SJSA1 (cell line): ENCODE measurements around the gene FOXN3. TPM values are rescaled to one million over a fixed set of nuclear protein-coding genes. Genes with fewer than 3 reads are reported as not detected.

ENCODE experiments used
- DNase-seq, 2 experiments: peaks; one replicate each; pipeline ENCODE4 v3.0.0-alpha.2; 2015 to 2020; ENCODE audit warnings: low spot score in 2 of 2, low read depth in 1 of 2
- H3K27ac ChIP-seq: fragments of 250-450 bp; sonication (Bioruptor Pico); 2 replicates; pipeline ENCODE4 v1.5.1; 2020; ENCODE audit warnings: mild to moderate bottlenecking, moderate library complexity
- H3K27me3 ChIP-seq: fragments of 250-450 bp; sonication (Bioruptor Pico); replicated peaks from 2 replicates; pipeline ENCODE4 v1.5.1; 2020; ENCODE audit warnings: mild to moderate bottlenecking, moderate library complexity
- H3K36me3 ChIP-seq: fragments of 250-450 bp; sonication (Bioruptor Pico); 2 replicates; pipeline ENCODE4 v1.5.1; 2020; ENCODE audit warnings: mild to moderate bottlenecking
- H3K4me1 ChIP-seq: fragments of 250-450 bp; sonication (Bioruptor Pico); replicated peaks from 2 replicates; pipeline ENCODE4 v1.6.1; 2021; ENCODE audit warnings: mild to moderate bottlenecking
- H3K4me3 ChIP-seq: fragments of 250-450 bp; sonication (Bioruptor Pico); 2 replicates; pipeline ENCODE4 v1.5.1; 2020; ENCODE audit warnings: mild to moderate bottlenecking
- H3K9me3 ChIP-seq: fragments of 250-450 bp; sonication (Bioruptor Pico); replicated peaks from 2 replicates; pipeline ENCODE4 v1.5.1; 2020; ENCODE audit warnings: mild to moderate bottlenecking
- total RNA-seq: library from RNA; depleted of rRNA; stranded (reverse); fragments of >200 nt; shearing (Covaris generic); gene quantifications from 2 replicates; pipeline ENCODE4 v1.2.3, GENCODE V29; 2014

Gene FOXN3
- total RNA-seq, 1 experiment from 2014 or later, result 31.0 TPM

- no peak for DNase-seq
- H3K36me3 ChIP-seq, result no peaks in the 10 kb centered on the region
- H3K4me1 ChIP-seq, result no peaks in the 10 kb centered on the region
- H3K27ac ChIP-seq, result no peak overlapping the region
- H3K4me3 ChIP-seq, result no peak overlapping the region
- 0 out of 2 replicates have a peak, but pooled peaks cover 5% of the 10 kb centered on the region for H3K27me3 ChIP-seq
- H3K9me3 ChIP-seq, result no peaks in the 10 kb centered on the region
These were observed 273.4 kb downstream of the FOXN3 start for GRCh38 chr14:89143595-89143994.

DNA sequence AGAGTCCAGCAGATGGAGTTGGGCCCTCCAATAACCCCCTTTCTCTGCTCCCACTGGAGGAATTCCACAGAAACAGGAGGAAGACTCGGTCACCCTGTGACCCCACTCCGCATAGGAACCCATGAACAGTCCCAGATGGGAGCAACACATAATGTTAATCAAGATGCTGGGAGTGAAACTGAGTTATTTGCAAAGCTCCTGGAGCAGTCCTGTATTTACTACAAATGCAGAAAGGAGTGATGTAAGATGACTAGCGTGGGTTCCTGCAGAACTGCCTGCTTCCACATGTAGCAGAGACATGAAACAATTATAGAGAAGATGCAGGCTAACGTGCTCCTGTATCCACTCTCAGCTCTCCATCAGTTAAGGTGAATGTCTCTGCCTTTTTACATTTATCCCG, 274.7 kb downstream of the FOXN3 start:
- no peak overlapping the region for H3K27ac ChIP-seq
- 0 out of 2 replicates have a peak, but pooled peaks cover 5% of the 10 kb centered on the region for H3K27me3 ChIP-seq
- peaks cover 8% of the 10 kb centered on the region for H3K4me1 ChIP-seq
- H3K9me3 ChIP-seq, result no peaks in the 10 kb centered on the region
- no peak overlapping the region for H3K4me3 ChIP-seq
- DNase-seq, result no peak
- no peaks in the 10 kb centered on the region for H3K36me3 ChIP-seq

GRCh38 chr14:89141862-89142261, 275.2 kb downstream of the FOXN3 start:
- Histone ChIP-seq H3K4me1 (peaks cover 11% of the 10 kb centered on the region), H3K9me3 (no peaks in the 10 kb centered on the region), H3K4me3 (no peak overlapping the region), H3K36me3 (no peaks in the 10 kb centered on the region), H3K27ac (no peak overlapping the region), H3K27me3 (0 out of 2 replicates have a peak, but pooled peaks cover 5% of the 10 kb centered on the region)
- no peak for DNase-seq

GRCh38 chr14:89140326-89140725, 276.7 kb downstream of the FOXN3 start:
- 0 out of 2 replicates have a peak, but pooled peaks cover 5% of the 10 kb centered on the region for H3K27me3 ChIP-seq
- no peak overlapping the region for H3K4me3 ChIP-seq
- no peak overlapping the region for H3K27ac ChIP-seq
- peaks cover 11% of the 10 kb centered on the region for H3K4me1 ChIP-seq
- H3K9me3 ChIP-seq, result no peaks in the 10 kb centered on the region
- DNase-seq, result no peak
- H3K36me3 ChIP-seq, result no peaks in the 10 kb centered on the region

DNA sequence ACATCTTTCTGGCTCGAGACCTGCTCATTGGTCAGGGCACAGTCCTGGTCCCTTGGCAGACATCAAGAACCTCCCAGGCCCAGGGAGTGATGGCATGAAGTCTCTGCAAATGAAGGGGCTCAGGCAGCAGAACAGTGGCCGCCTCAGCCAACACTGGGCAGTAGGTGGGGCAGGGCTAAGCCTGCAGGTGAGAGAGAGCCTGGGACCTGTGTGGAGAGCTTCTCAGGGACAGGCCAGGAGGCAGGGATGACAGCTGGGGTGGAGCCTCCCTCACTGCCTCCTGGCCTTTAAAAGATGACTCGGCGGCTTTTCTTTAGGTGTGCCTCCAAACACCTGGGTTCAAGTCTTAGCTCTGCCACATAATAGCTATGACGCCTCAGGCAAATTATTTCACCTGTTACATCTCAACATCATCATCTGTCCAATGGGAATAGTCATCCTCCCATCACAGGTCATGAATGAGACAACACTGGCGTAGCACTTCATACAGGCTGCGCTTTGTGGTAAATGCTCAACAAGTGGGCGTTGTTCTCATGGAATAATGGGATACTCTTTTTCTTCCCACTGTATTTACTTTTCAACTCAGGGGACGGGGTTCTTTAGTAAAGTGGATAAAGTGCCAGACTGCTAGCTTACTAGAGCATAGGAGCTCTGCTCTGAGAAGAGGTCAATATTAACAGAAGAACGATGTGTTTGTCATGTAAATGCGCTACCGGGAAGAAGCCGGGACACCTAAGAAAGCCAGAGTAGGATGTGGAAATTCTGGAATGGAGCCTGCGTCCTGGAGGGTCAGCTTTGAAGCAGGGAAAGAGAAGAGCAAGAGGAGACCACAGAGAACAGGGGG, 277.4 kb downstream of the FOXN3 start:
- Histone ChIP-seq H3K4me1 (peaks cover 11% of the 10 kb centered on the region), H3K4me3 (no peak overlapping the region), H3K36me3 (no peaks in the 10 kb centered on the region), H3K27me3 (0 out of 2 replicates have a peak, but pooled peaks cover 5% of the 10 kb centered on the region), H3K9me3 (no peaks in the 10 kb centered on the region), H3K27ac (no peak overlapping the region)
- no peak for DNase-seq

GRCh38 chr14:89138846-89139245, 278.2 kb downstream of the FOXN3 start:
- Histone ChIP-seq H3K36me3 (no peaks in the 10 kb centered on the region), H3K27me3 (0 out of 2 replicates have a peak, but pooled peaks cover 5% of the 10 kb centered on the region), H3K4me1 (peaks cover 11% of the 10 kb centered on the region), H3K9me3 (no peaks in the 10 kb centered on the region), H3K4me3 (no peak overlapping the region), H3K27ac (no peak overlapping the region)
- no peak for DNase-seq

- Histone ChIP-seq H3K36me3 (no peaks in the 10 kb centered on the region), H3K27me3 (0 out of 2 replicates have a peak, but pooled peaks cover 5% of the 10 kb centered on the region), H3K9me3 (no peaks in the 10 kb centered on the region), H3K4me1 (peaks cover 11% of the 10 kb centered on the region), H3K27ac (no peak overlapping the region), H3K4me3 (no peak overlapping the region)
- peak; percentile 86 to 93 for DNase-seq
These were observed 279.4 kb downstream of the FOXN3 start for GRCh38 chr14:89137526-89138163.

DNA sequence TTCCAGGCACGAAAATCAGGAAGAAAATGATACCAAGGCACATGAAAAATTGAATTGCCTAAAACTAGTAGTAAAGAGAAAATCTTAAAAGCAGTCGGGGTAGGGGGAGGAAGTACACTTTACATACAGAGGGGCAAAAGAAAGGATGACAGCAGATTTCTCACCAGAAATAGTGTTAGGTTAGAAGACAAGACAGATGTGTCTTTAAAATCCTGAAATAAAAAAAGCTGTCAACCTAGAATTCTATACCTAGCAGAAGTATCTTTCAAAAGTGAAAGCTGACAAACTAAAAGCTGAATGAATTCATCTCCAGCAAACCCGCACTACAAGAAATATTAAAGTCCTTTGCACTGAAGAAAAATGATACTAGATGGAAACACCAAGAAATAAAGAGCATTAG, 280.4 kb downstream of the FOXN3 start:
- peaks cover 11% of the 10 kb centered on the region for H3K4me1 ChIP-seq
- no peak overlapping the region for H3K4me3 ChIP-seq
- no peaks in the 10 kb centered on the region for H3K36me3 ChIP-seq
- H3K27ac ChIP-seq, result no peak overlapping the region
- no peaks in the 10 kb centered on the region for H3K9me3 ChIP-seq
- H3K27me3 ChIP-seq, result 0 out of 2 replicates have a peak, but pooled peaks cover 1% of the 10 kb centered on the region
- DNase-seq, result no peak

DNA sequence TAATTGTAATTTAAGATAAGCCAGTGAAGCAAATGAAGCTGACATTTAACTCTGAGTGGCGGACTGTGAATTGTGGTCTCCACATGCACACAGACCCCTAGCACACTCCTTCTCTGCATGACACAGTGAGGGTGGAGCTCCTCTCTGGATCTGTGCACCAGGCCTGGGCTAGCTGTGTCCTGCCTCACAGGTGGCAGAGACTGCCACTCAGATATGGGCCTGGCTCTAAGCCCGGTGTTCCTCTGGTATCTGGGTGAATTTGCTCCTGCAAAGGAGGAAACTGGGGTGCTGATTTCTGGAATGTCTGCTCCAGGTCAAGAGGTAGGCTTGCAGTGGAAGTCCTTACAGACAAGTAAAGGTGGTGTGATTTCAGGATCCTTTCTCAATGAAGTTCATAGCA, 282.4 kb downstream of the FOXN3 start:
- DNase-seq, result no peak
- Histone ChIP-seq H3K27me3 (no peaks in the 10 kb centered on the region), H3K27ac (no peak overlapping the region), H3K9me3 (no peaks in the 10 kb centered on the region), H3K36me3 (no peaks in the 10 kb centered on the region), H3K4me1 (peaks cover 11% of the 10 kb centered on the region), H3K4me3 (no peak overlapping the region)

DNA sequence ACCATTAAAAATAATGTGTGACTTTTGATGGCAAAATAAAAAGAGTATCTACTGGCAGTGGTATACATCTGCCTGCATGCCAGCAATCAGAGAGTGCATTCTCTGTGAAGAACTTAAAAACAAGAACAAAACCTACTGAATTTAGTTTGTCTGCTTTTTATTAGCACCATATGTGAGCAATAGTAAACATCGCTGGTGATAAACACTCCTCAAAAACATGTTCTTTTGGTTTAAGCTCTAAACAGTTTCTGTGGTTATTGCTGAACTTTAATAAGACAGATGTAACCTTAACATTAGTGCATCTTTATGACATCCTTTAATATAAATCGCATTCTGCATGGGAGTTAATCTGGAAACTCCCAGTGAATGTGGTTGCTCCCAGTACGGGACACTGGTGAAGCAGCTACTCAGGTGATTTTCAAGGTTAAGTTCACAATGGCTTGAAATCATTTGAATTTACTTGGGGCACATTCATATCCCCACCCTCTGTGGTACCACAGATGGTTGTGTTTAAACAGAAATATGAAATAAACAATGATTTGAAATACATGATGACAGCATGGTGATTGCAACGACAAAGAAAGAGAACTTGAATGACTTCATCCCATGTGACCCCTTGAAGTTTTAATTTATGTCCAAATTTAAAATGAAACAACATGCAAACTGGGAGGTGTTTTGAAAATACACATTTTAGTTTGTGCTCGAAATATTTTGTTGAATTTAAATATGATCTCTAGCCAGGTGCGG, 285.9 kb downstream of the FOXN3 start:
- Histone ChIP-seq H3K4me3 (no peak overlapping the region), H3K27ac (no peak overlapping the region), H3K36me3 (no peaks in the 10 kb centered on the region), H3K4me1 (no peaks in the 10 kb centered on the region), H3K9me3 (no peaks in the 10 kb centered on the region), H3K27me3 (no peaks in the 10 kb centered on the region)
- DNase-seq, result no peak

- Histone ChIP-seq H3K36me3 (no peaks in the 10 kb centered on the region), H3K27ac (no peak overlapping the region), H3K4me1 (no peaks in the 10 kb centered on the region), H3K4me3 (no peak overlapping the region), H3K27me3 (no peaks in the 10 kb centered on the region), H3K9me3 (no peaks in the 10 kb centered on the region)
- no peak for DNase-seq
These were observed 287.5 kb downstream of the FOXN3 start for GRCh38 chr14:89129570-89129969.

GRCh38 chr14:89128311-89129026, 288.6 kb downstream of the FOXN3 start:
- H3K36me3 ChIP-seq, result no peaks in the 10 kb centered on the region
- no peaks in the 10 kb centered on the region for H3K9me3 ChIP-seq
- H3K27ac ChIP-seq, result no peak overlapping the region
- H3K27me3 ChIP-seq, result no peaks in the 10 kb centered on the region
- H3K4me1 ChIP-seq, result no peaks in the 10 kb centered on the region
- H3K4me3 ChIP-seq, result no peak overlapping the region
- no peak for DNase-seq

GRCh38 chr14:89126461-89126860, 290.6 kb downstream of the FOXN3 start:
- no peak for DNase-seq
- H3K36me3 ChIP-seq, result no peaks in the 10 kb centered on the region
- H3K4me1 ChIP-seq, result no peaks in the 10 kb centered on the region
- no peaks in the 10 kb centered on the region for H3K27me3 ChIP-seq
- H3K27ac ChIP-seq, result no peak overlapping the region
- H3K9me3 ChIP-seq, result no peaks in the 10 kb centered on the region
- no peak overlapping the region for H3K4me3 ChIP-seq
